Tibial artery (tissue), 4 donors: ENCODE measurements around the gene PRKG1.

Source experiments
- DNase-seq, 2 donors: peaks; one replicate each; pipeline ENCODE4 v3.0.0-alpha.2; 2019
- H3K27ac ChIP-seq, 2 donors: fragments of 200-600 bp; sonication (generic) in 1 of 2; 1 replicate in 1 of 2; 2 replicates in 1 of 2; pipeline ENCODE4 v1.5.1; 2018 to 2019; ENCODE audit warnings: mild to moderate bottlenecking in 1 of 2
- H3K27me3 ChIP-seq, 2 donors: fragments of 200-600 bp; sonication (generic) in 1 of 2; one replicate each; pipeline versions ENCODE4 v1.5.1 to v1.6.0; 2016 to 2019
- H3K36me3 ChIP-seq, 3 donors: fragments of 200-600 bp; sonication (generic) in 2 of 3; one replicate each; pipeline ENCODE4 v1.5.1; 2016 to 2019; ENCODE audit warnings: mild to moderate bottlenecking in 2 of 3
- H3K4me1 ChIP-seq, 4 donors: fragments of 200-600 bp; sonication (generic) in 2 of 4; 1 replicate in 3 of 4; 2 replicates in 1 of 4; pipeline ENCODE4 v1.5.1; 2016 to 2019
- H3K4me3 ChIP-seq, 2 donors: fragments of 200-600 bp; sonication (generic) in 1 of 2; 1 replicate in 1 of 2; 2 replicates in 1 of 2; pipeline ENCODE4 v1.5.1; 2018 to 2019; ENCODE audit warnings: mild to moderate bottlenecking in 2 of 2
- H3K9me3 ChIP-seq, 3 donors: fragments of 200-600 bp; sonication (generic) in 1 of 3; one replicate each; pipeline ENCODE4 v1.5.1; 2016 to 2019
- intact Hi-C: fragments of 100-400 bp; cut with DNase I; formaldehyde crosslinking; loops from one replicate; pipeline ENCODE4 v1.15.0; 2023; ENCODE audit warnings: low total_unique reads
- TF ChIP-seq, protein P1 (sequence below), 2 experiments: fragments of 200-600 bp in 1 of 2; fragments of 450-650 bp in 1 of 2; IDR thresholded peaks; one replicate each; pipeline ENCODE4 v1.5.1; 2017 to 2019; ENCODE audit warnings: antibody characterized with exemption in 2 of 2, mild to moderate bottlenecking in 1 of 2, moderate library complexity in 1 of 2

PRKG1 gene

DNA sequence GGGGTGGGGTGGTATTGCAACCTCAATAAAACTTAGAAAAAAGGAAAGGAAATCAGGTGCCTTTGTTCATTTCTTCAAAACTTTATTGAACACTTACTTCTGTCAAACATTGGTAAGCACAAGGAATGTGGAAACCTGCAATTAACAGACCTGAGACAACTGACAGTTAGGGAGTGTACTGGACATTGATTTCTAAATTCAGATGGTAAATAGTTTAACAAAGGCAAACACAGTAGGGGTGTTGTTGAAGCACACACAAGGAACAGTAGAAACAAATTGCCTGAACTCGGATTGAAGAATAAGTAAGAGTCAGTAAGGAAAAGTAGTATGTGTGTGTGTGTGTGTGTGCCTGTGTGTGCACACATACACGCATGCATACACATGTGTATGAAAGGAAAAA, 516.5 kb downstream of the PRKG1 start:
- no peak for DNase-seq
- Histone ChIP-seq H3K27ac (no peak overlapping the region), H3K4me3 (no peak overlapping the region), H3K9me3 (no peaks in the 10 kb centered on the region), H3K4me1 (peaks cover 0 to 5% (median 0%) of the 10 kb centered on the region in 4 donors), H3K27me3 (no peaks in the 10 kb centered on the region), H3K36me3 (no peaks in the 10 kb centered on the region)
- TF ChIP-seq, protein P1, sequence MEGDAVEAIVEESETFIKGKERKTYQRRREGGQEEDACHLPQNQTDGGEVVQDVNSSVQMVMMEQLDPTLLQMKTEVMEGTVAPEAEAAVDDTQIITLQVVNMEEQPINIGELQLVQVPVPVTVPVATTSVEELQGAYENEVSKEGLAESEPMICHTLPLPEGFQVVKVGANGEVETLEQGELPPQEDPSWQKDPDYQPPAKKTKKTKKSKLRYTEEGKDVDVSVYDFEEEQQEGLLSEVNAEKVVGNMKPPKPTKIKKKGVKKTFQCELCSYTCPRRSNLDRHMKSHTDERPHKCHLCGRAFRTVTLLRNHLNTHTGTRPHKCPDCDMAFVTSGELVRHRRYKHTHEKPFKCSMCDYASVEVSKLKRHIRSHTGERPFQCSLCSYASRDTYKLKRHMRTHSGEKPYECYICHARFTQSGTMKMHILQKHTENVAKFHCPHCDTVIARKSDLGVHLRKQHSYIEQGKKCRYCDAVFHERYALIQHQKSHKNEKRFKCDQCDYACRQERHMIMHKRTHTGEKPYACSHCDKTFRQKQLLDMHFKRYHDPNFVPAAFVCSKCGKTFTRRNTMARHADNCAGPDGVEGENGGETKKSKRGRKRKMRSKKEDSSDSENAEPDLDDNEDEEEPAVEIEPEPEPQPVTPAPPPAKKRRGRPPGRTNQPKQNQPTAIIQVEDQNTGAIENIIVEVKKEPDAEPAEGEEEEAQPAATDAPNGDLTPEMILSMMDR (IDR thresholded peaks at IDR 0.05), result no peak
- intact Hi-C loops, result no loop called here

DNA sequence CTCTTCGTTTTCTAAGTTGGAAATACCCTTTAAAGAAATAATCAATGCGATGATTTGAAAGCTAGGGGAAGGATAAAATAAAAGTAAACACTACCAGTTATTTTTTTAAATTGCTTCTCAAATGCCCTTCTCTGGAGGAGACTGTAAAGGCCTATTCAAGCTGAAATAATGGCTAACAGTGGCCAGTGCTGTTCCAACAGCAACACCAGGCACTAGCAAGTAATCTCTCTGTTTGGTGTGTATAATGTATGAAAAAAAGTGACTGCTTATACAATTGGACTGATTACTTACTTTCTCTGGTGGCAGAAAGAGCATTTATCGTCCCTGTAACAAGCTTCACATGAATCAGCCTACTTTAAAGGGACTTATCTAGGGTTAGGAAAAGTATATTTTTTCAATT, 522.4 kb downstream of the PRKG1 start:
- H3K4me1 ChIP-seq, result peaks cover 0 to 29% (median 0%) of the 10 kb centered on the region in 4 donors
- DNase-seq, result no peak
- no peak overlapping the region for H3K27ac ChIP-seq
- H3K27me3 ChIP-seq, result no peaks in the 10 kb centered on the region
- TF ChIP-seq, protein P1 (IDR thresholded peaks at IDR 0.05), result no peak
- no peaks in the 10 kb centered on the region for H3K36me3 ChIP-seq
- H3K4me3 ChIP-seq, result no peak overlapping the region
- H3K9me3 ChIP-seq, result no peaks in the 10 kb centered on the region
- intact Hi-C loops, result no loop called here

DNA sequence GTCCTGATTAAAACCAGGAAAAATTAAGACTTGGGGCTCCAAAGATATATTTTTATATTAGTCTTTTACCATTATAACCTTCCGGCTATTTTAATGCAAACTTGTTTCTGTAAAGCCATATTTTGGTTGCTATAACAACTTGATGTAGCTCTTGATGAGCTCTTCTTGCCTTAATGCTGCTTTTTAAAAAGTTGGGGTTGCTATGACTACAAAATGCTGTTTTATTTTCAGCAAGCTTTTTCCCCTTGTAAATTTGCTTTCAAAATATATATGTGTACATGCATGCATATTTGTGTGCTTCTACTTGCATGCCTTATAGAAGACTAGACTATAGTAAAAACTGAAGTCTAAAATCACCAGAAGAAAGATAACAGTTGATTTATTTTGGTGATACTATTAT, 525.4 kb downstream of the PRKG1 start:
- Histone ChIP-seq H3K4me1 (peaks cover 0 to 40% (median 0%) of the 10 kb centered on the region in 4 donors), H3K27me3 (no peaks in the 10 kb centered on the region)

DNA sequence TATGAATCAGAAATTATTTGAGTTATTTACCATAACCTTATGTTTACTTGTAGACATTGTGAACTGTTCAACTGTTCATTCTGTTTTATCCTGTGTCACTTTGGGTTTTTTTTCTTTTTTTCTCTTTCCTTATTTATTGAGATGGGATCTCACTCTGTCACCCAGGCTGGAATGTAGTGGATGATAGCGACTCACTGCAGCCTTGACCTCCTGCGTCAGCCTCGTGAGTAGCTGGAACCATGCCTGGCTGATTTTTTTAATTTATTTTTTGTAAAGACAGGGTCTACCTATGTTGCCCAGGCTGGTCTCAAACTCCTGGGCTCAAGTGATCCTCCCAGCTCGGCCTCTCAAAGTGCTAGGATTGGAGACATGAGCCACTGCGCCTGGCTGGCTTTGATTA, 528.0 kb downstream of the PRKG1 start:
- Histone ChIP-seq H3K27ac (no peak overlapping the region), H3K36me3 (no peaks in the 10 kb centered on the region), H3K27me3 (no peaks in the 10 kb centered on the region), H3K4me3 (no peak overlapping the region), H3K4me1 (peaks cover 0 to 26% (median 0%) of the 10 kb centered on the region in 4 donors), H3K9me3 (no peaks in the 10 kb centered on the region)
- DNase-seq, result no peak
- intact Hi-C loops, result no loop called here
- TF ChIP-seq, protein P1 (IDR thresholded peaks at IDR 0.05), result no peak

More for the DNA sequence above, 525.4 kb downstream of the PRKG1 start:
- Histone ChIP-seq H3K27ac (no peak overlapping the region), H3K36me3 (no peaks in the 10 kb centered on the region), H3K4me3 (no peak overlapping the region), H3K9me3 (no peaks in the 10 kb centered on the region)
- TF ChIP-seq, protein P1 (IDR thresholded peaks at IDR 0.05), result no peak
- intact Hi-C loops, result no loop called here
- no peak for DNase-seq

DNA sequence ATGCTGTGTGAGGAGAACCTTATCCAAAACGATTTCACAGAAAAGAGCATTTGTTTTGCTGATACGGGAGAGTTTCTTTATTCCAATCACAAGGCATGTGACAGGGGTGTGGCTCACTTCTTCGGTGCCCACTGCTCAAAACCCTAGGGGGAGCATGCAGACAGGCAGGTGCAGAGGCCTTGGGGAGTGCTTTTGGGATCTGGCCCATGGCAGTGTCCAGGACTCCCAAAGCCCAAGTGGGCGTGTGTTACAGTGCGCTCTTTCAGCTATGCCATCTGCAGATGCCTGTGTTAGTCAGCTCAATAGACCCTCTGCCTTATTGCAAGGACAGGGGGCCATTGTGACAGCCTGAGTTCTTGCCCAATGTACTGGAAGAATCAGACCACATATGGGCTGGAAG, 530.3 kb downstream of the PRKG1 start:
- peaks cover 0 to 25% (median 0%) of the 10 kb centered on the region in 4 donors for H3K4me1 ChIP-seq
- no peak overlapping the region for H3K4me3 ChIP-seq
- H3K27me3 ChIP-seq, result no peaks in the 10 kb centered on the region
- no peaks in the 10 kb centered on the region for H3K9me3 ChIP-seq
- H3K27ac ChIP-seq, result no peak overlapping the region
- intact Hi-C loops, result no loop called here
- TF ChIP-seq, protein P1 (IDR thresholded peaks at IDR 0.05), result no peak
- DNase-seq, result no peak
- no peaks in the 10 kb centered on the region for H3K36me3 ChIP-seq
